Stimulated activated CD8-positive, alpha-beta memory T cell treated with anti-CD3 and anti-CD28 coated beads, Interleukin-2, amount 100 ng/mL, for 48 hours (primary cell): ENCODE measurements around the gene ADAT1.

Experiments
- DNase-seq, 2 donors: peaks; one replicate each; pipeline ENCODE4 v3.0.0-alpha.2; 2020; ENCODE audit warnings: low read depth in 2 of 2

ADAT1 gene

DNA sequence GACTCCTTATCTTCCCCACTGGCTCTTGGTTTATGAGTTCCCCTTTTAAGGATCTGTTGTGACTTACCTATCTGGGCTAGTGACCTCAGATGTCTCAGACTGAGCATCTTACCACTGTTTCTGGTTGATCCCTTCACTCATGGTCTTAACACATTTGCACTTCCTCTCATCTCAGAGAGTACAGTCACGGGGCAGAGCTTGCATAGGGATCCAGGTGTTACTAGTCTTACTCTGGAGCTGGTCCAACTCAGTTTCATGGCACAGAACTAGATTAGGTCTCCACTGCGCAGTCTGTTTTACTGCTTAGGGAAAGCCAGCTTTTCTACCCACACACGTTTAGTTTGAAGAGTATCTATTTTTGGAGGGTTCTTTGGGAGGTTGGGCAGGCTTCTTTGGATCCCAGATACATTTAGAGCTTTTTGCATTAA lies 46.7 kb downstream of the ADAT1 start:
- no peak for DNase-seq

GRCh38 chr16:75575958-75576357 lies 47.1 kb downstream of the ADAT1 start:
- DNase-seq = no peak

- DNase-seq = no peak
Measured at GRCh38 chr16:75573955-75574354, 49.1 kb downstream of the ADAT1 start.

DNA sequence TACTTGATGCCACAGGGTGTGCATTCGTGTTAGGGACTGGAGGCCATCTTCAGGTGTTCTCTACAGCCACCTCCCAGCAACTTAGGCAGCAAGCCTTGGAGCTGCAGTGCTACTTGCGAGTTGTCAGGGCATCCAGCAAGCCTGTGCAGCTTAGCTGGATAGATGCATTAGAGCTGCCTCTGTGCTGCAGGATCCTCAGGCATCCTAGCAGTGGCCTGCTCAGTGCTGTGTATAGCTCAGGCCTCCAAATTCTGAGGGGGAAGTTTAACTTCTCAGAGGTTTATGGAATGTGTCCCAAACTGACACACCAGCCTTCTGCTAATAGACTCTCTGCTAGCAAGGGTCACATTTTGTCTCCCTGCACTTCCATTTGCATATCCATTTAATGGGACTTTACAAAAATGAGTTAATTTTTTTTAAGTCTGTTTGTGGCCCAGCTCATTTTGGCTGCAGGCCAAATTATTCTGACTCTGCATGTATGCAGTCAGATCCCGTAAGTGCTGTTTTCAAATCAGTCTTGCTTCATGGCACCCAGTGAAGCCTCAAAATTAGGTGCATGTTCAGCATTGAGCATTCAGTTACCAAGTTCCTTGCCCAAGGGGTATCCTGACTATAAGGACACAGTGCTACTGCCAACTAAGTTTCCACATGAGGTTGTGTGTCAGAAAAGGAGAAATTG lies 50.1 kb downstream of the ADAT1 start:
- no peak for DNase-seq

- DNase-seq = no peak
Measured at GRCh38 chr16:75570396-75571065, 52.5 kb downstream of the ADAT1 start.

DNA sequence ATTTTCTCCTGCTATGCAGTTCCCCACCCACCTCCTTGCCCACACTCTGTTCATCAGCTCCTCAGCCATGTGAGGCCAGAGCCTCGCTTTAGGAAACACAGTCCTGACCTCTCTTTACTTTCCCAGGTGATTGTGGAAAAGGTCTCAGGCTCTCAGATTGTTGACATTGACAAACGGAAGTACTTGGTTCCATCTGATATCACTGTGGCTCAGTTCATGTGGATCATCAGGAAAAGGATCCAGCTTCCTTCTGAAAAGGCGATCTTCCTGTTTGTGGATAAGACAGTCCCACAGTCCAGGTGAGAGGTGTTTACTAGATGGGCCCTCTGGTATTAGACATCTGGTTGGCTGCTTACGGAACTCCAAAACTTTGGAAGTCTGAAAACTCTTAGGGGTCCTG lies 55.2 kb downstream of the ADAT1 start:
- no peak for DNase-seq

DNA sequence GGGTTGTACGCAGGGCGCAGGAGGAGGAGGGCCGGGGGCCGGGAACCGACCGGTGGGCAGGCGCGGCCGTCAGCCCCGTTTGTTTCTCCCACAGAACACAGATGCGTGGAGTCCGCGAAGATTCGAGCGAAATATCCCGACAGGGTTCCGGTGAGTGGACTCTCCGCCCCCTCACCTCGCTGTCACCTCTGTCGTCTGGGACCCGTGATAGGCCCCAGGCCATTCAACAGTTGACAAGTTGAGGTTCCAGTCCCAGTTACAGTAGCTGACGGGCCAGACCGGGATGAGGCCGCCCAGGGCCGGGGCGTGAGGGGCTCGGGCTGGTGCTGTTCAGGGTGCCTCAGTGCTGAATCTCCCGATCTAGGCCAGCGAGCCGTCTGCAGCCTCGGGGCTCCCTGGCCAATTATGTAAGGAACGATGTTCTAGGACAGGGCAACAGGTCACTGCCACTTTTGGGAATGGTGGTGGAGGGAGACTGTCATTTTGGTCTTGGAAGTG lies 56.3 kb downstream of the ADAT1 start:
- DNase-seq = no peak

DNA sequence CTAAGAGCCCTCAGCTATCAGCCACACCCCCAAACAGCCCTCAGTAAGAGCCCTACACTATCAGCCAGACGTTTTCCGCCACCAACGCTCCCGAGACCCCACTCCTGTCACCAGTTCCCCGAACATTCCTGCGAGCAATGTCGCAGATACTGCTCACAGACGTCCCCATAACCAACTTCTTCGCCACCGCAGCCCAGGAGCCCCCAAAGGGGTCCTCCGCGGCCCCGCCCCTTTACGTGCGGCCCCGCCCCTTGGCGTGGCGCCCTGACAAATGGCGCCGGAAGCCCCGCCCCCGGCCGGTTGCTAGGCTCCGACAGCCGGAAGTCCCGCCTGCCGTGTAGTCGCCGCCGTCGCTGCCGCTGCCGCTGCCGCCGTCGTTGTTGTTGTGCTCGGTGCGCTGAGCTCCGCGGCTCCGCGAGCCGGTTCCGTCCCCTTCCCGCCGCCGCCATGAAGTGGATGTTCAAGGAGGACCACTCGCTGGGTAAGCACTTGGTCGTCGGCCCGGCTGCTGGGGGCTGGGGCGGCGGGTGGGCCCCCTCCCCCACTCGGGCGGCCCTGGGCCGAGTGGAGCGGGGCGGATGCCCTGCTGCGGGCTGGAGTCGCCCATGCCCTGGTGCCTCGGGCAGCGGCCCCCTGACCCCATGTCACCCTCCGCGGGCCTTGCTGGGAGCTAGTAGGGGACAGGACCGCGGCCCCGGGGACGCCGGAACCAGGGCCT lies 56.9 kb downstream of the ADAT1 start, which contains the start of gene GABARAPL2:
TSS of gene GABARAPL2 (plus strand) at position 340 of the 718 bp plus-strand sequence. CDS start at position 448, 108 bp downstream.
- peak; percentile 87 to 89 for DNase-seq

DNA sequence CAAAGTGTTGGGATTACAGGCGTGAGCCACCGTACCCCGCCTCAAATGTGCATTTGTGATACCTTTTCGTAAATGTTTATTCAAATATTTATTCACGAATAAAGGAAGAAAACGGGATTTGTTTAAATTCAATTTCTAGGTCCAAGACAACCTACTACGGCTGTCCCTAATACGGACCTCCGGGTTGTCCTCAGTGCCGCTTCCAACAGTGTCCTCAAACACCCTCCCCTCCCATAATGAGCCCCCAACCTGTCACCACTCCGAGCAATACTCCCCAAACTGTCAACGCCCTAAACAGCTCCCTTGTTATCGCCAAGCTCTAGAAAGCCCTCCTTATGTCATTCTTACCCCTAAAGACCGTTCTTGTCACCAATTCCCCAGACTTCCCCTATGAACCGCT lies 57.4 kb downstream of the ADAT1 start:
- DNase-seq = no peak

DNA sequence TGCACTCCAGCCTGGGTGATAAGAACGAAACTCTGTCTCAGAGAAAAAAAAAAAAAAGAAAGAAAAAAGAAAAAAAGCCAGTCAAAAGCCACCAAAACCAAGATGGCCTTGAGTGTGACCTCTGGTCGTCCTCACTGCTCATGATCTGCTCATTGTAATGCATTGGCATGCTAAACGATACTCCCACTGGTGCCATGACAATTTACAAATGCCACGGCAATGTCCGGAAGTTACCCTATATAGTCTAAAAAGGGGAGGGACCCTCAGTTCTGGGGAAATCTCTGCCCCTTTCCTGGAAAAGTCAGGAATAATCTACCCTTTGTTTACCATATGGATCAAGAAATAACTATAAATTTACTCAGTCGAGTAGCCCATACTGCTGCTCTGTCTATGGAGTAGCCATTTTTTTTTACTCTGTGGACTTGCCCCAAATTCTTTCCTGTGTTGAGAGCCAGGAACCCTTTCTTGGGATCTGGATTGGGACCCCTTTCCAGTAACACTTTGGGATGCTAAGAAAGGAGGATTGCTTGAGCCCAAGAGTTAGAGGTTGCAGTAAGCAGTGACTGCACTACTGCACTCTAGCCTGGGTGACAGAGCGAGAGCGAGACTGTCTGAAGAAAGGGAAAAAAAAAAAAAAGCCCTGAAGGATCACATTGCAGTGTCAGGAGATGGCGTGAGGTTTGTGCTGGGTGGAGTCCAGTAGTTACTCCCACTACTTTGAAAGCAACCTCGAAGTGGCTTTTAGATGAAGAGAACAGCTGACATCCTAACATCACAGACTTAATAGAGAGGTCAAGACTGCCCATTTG lies 63.3 kb downstream of the ADAT1 start:
- DNase-seq = no peak

DNA sequence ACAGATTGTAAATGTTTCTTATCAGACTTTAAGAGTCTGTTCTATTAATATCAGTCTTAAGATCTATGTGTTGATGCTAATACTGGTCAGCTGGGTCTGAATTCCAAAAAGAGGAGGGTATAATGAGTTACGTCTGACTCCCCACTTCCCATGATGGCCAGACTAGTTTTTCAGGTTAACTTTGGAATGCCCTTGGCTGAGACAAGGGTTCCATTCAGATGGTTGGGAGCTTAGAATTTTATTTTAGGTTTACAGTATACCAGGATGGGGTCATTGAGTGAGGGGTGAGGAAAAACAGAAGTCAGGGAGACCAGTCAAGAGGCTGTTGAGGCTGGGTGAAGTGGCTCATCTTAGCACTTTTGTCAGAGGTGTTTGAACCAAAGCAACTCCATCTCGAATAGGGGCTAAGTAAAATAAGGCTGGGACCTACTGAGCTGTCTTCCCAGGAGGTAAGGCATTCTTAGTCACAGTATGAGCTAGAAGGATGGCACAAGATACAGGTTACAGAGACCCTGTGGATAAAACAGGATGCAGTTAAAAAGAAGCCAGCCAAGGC lies 64.2 kb downstream of the ADAT1 start:
- no peak for DNase-seq

DNA sequence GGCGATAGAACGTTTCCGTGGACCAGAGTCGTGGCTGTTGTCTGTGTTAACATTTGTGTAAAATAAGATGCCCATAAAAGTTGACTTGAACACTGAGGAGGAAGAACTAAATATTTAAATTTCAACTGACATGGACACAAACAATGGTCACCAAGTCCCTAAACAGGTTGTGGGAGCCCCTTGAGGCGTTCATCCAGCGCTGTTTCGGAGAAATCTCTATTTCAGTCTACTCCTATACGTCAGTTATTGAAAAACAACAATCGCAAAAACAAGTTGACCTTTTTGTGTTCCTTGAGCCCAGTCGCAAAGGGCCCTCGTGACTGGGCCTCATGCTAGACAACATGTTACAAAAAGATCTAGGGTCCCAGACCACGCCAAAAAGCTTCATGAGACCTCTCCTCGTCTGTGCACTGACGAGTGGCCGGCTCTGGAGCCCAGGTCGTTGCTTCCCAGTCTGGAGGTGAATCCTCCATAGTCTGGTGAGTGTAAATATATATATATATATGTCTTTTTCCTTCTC lies 66.6 kb downstream of the ADAT1 start:
- DNase-seq = no peak

DNA sequence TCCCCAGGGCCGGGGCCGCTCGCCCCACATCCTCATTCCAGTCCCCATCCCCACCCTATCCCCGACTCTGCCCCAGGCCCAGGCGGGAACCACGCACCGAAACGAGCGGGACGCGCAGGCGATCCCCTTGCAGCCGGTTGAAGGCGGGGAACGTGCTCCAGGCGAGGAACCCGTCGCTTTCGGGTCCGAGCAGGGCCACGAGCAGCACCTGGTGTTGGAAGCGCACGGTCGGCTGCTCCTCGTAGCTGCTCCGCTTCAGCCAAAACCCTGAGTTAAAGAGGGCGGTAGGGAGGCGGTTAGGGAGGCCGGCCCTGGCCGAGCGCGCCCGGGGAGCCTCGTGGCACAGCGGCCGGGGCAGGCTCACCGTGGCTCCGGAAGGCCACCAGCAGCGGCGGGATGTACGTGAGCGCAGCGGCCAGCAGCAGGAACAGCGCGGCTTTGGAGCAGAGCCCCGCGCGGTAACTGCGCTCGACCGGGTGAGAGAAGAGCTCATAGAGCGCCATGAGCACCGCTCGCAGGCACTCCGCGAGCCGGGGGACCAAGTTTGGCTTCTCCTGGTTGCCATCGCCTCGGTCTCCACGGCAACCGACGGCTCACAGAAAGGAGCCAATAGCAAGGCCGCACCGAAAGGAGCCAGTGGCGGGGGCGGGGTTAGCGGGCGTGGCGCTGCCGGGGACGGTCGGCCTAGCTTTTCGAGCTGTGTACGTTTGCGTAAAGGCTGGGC lies 67.2 kb downstream of the ADAT1 start, which contains the start of gene TMEM231:
TSS of gene TMEM231 (minus strand) at position 546 of the 724 bp plus-strand sequence. CDS start at position 503, 43 bp downstream.
- peak; percentile 96 to 98 for DNase-seq

DNA sequence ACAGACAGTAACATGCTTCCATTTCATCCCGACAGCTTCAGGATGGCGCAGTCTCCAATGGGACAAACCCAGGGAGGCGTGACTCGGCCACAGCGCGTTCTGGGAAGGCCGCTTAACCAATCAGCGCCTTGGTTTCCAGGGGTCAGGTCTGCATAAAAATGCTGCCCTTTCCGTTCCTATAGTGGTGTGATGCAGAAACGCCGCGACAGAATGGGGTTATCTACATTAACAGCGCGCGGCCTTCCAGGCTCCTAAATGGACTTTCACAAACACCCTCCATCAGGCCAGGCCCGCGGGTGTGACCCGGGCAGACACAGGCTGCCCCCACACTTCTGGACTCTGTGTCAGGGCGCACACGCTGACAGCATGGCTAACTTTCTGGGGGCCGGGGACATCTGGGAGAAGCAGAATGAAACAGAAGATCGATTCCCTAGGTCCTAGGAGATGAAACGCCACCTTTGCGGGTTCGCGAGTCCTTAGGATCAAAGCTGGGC lies 67.8 kb downstream of the ADAT1 start:
- no peak for DNase-seq

- no peak for DNase-seq
Measured at GRCh38 chr16:75552951-75553350, 70.1 kb downstream of the ADAT1 start.

- DNase-seq = no peak
Measured at GRCh38 chr16:75550211-75550662, 72.8 kb downstream of the ADAT1 start.
